DND-41 (cell line): Measurements from ENCODE around the gene CNGA3.
A peak's percentile ranks its signal among the peaks of the same experiment; 100 is the strongest.
"Not testable (repeated sequence)": the region's sequence is repeated elsewhere in the genome, so short reads cannot be mapped to it uniquely, and the experiment has no call there.

Source experiments
- ATAC-seq: fragments of 200-7000 bp; cut with Tn5 transposase; 3 replicates; pipeline ENCODE4 v1.9.1; 2021; ENCODE audit warnings: low read depth; ENCODE audit not compliant: insufficient read depth
- DNase-seq: peaks from one replicate; pipeline ENCODE4 v3.0.0-alpha.2; 2020
- H2AFZ ChIP-seq: 2 replicates; pipeline ENCODE4 v1.6.0; 2012; ENCODE audit warnings: low read depth, low read length
- H3K27ac ChIP-seq: 2 replicates; pipeline ENCODE4 v1.5.1; 2012; ENCODE audit warnings: low read length, inconsistent platforms
- H3K27me3 ChIP-seq: fragments of 200-600 bp; sonication (generic); 2 replicates; pipeline ENCODE4 v1.6.0; 2012; ENCODE audit warnings: low read length, mild to moderate bottlenecking, inconsistent platforms; ENCODE audit not compliant: insufficient read depth, poor library complexity
- H3K36me3 ChIP-seq: 2 replicates; pipeline ENCODE4 v1.5.1; 2012; ENCODE audit warnings: low read length, inconsistent platforms; ENCODE audit not compliant: insufficient read depth
- H3K4me1 ChIP-seq: 2 replicates; pipeline ENCODE4 v1.5.1; 2012; ENCODE audit warnings: mild to moderate bottlenecking, low read length; ENCODE audit not compliant: insufficient read depth
- H3K4me2 ChIP-seq: 2 replicates; pipeline ENCODE4 v1.6.0; 2012; ENCODE audit warnings: mild to moderate bottlenecking, moderate library complexity, low read length, inconsistent platforms; ENCODE audit not compliant: insufficient read depth
- H3K4me3 ChIP-seq, 2 experiments: fragments of 200-600 bp in 1 of 2; shearing (Covaris generic) in 1 of 2; 2 replicates each; pipeline ENCODE4 v1.5.1; 2012 to 2016; ENCODE audit warnings: inconsistent platforms in 2 of 2, low read length in 2 of 2, mild to moderate bottlenecking in 2 of 2, low read depth in 1 of 2, moderate library complexity in 1 of 2
- H3K79me2 ChIP-seq: 2 replicates; pipeline ENCODE4 v1.6.0; 2012; ENCODE audit warnings: low read length, inconsistent platforms; ENCODE audit not compliant: insufficient read depth
- H3K9ac ChIP-seq: 2 replicates; pipeline ENCODE4 v1.6.0; 2012; ENCODE audit warnings: low read depth, mild to moderate bottlenecking, inconsistent platforms, low read length, moderate library complexity
- H3K9me3 ChIP-seq: 2 replicates; pipeline ENCODE4 v1.5.1; 2012; ENCODE audit warnings: low read length, moderate library complexity, mild to moderate bottlenecking, inconsistent platforms; ENCODE audit not compliant: insufficient read depth, severe bottlenecking
- H4K20me1 ChIP-seq: 2 replicates; pipeline ENCODE4 v1.6.0; 2012; ENCODE audit warnings: low read length; ENCODE audit not compliant: insufficient read depth
- EZH2 ChIP-seq: IDR thresholded peaks from 3 replicates; pipeline ENCODE4 v1.6.1; 2012; ENCODE audit warnings: borderline replicate concordance, low read depth, mild to moderate bottlenecking, moderate library complexity, low read length, inconsistent platforms; ENCODE audit not compliant: severe bottlenecking
- TF ChIP-seq, protein P1 (sequence below): IDR thresholded peaks from 2 replicates; pipeline ENCODE4 v1.5.1; 2012; ENCODE audit warnings: borderline replicate concordance, low read length, moderate library complexity, mild to moderate bottlenecking; ENCODE audit not compliant: poor library complexity, severe bottlenecking; ENCODE audit errors: extremely low read depth

CNGA3 gene

DNA sequence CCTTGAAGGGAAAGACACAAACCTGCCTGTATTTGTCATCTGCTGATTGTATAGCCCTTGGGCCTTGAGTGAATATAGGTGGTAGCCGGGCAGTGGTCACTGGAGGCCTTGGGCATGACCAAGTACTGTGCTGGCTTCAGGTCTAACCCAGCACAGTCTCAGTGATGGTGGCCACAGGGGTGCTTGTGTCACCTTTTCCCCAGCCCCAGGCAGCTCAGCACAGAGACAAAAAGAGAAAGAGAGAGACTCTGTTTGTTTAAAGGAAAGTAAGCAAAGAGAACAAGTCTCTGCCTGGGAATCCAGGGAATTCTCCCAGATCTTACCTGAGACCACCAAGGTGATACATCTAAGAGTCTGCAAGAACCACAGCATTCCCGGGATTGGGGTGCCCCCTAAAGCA lies 59.0 kb downstream of the CNGA3 start:
- H3K4me1 ChIP-seq: no peaks in the 10 kb centered on the region
- no peaks in the 10 kb centered on the region for H3K9me3 ChIP-seq
- TF ChIP-seq EZH2: no peak
- TF ChIP-seq, protein P1, sequence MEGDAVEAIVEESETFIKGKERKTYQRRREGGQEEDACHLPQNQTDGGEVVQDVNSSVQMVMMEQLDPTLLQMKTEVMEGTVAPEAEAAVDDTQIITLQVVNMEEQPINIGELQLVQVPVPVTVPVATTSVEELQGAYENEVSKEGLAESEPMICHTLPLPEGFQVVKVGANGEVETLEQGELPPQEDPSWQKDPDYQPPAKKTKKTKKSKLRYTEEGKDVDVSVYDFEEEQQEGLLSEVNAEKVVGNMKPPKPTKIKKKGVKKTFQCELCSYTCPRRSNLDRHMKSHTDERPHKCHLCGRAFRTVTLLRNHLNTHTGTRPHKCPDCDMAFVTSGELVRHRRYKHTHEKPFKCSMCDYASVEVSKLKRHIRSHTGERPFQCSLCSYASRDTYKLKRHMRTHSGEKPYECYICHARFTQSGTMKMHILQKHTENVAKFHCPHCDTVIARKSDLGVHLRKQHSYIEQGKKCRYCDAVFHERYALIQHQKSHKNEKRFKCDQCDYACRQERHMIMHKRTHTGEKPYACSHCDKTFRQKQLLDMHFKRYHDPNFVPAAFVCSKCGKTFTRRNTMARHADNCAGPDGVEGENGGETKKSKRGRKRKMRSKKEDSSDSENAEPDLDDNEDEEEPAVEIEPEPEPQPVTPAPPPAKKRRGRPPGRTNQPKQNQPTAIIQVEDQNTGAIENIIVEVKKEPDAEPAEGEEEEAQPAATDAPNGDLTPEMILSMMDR: no peak

DNA sequence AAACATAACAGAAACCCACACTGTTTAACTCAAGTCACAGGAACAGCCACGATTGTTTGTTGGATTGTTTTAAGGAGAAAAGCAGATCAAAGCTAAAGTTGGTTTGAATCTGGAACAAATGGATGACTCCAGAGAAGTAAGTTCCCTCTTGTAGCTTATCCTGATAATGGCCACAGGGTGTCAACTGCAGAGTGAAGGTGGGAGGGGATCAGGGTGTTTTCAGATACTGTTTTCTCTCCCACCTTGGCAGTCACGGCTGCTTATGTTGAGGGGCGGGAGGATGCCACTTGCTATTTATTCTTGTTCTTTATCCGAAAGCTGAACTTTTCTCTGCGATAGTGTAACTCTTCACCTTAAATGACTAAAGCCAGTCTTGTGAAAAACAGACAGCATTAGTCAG lies 61.9 kb downstream of the CNGA3 start:
- Histone ChIP-seq H3K9me3 (no peaks in the 10 kb centered on the region), H3K4me2 (no peak overlapping the region), H4K20me1 (no peaks in the 10 kb centered on the region), H3K79me2 (no peaks in the 10 kb centered on the region), H3K9ac (no peak overlapping the region), H3K4me1 (no peaks in the 10 kb centered on the region), H3K4me3 (no peak overlapping the region), H2AFZ (no peak overlapping the region), H3K27me3 (peaks cover 2% of the 10 kb centered on the region), H3K36me3 (no peaks in the 10 kb centered on the region), H3K27ac (no peak overlapping the region)
- ATAC-seq: no peak
- DNase-seq: no peak
- TF ChIP-seq, protein P1: no peak
- TF ChIP-seq EZH2: no peak

More for the DNA sequence above, 59.0 kb downstream of the CNGA3 start:
- H3K4me2 ChIP-seq: no peak overlapping the region
- no peak for ATAC-seq
- H3K27ac ChIP-seq: no peak overlapping the region
- H4K20me1 ChIP-seq: no peaks in the 10 kb centered on the region
- DNase-seq: no peak
- peaks cover 15% of the 10 kb centered on the region for H3K27me3 ChIP-seq
- no peaks in the 10 kb centered on the region for H3K36me3 ChIP-seq
- no peaks in the 10 kb centered on the region for H3K79me2 ChIP-seq
- H3K9ac ChIP-seq: no peak overlapping the region
- H2AFZ ChIP-seq: no peak overlapping the region
- H3K4me3 ChIP-seq: no peak overlapping the region

GRCh38 chr2:98412751-98413458 lies 66.6 kb downstream of the CNGA3 start:
- DNase-seq: peak; percentile 64
- no peak overlapping the region for H3K4me2 ChIP-seq
- H2AFZ ChIP-seq: 0 out of 2 replicates have a peak overlapping the region, but pooled peaks have one; percentile 60

GRCh38 chr2:98414246-98414645 lies 68.0 kb downstream of the CNGA3 start:
- H3K4me2 ChIP-seq, ATAC-seq, H3K79me2 ChIP-seq, DNase-seq, H3K4me3 ChIP-seq, H3K4me1 ChIP-seq, H2AFZ ChIP-seq, H3K27ac ChIP-seq, H4K20me1 ChIP-seq, H3K36me3 ChIP-seq, H3K9ac ChIP-seq, H3K9me3 ChIP-seq, H3K27me3 ChIP-seq: not testable (repeated sequence)

More at GRCh38 chr2:98412751-98413458, 66.6 kb downstream of the CNGA3 start:
- TF ChIP-seq, protein P1: peak; percentile 87
- no peak for TF ChIP-seq EZH2
- no peaks in the 10 kb centered on the region for H3K27me3 ChIP-seq
- no peak overlapping the region for H3K4me3 ChIP-seq
- H3K9ac ChIP-seq: no peak overlapping the region
- H3K4me1 ChIP-seq: no peaks in the 10 kb centered on the region
- no peaks in the 10 kb centered on the region for H3K36me3 ChIP-seq
- ATAC-seq: peak; percentile 97
- no peak overlapping the region for H3K27ac ChIP-seq
- no peaks in the 10 kb centered on the region for H3K9me3 ChIP-seq
- H4K20me1 ChIP-seq: no peaks in the 10 kb centered on the region
- no peaks in the 10 kb centered on the region for H3K79me2 ChIP-seq

DNA sequence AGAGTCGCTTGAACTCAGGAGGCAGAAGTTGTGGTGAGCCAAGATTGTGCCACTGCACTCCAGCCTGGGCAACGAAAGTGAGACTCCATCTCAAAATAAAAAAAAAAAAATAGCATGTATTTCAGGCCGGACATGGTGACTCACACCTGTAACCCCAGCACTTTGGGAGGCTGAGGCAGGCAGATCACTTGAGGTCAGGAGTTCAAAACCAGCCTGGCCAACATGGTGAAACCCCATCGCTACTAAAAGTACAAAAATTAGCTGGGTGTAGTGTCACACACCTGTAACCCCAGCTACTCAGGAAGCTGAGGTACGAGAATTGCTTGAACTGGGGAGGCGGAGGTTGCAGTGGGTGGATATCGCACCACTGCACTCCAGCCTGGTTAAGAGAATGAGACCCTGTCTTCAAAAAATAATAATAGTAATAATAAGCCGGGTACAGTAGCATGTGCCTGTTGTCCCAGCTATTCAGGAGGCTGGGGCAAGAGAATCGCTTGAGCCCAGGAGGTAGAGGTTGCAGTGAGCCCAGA lies 69.5 kb downstream of the CNGA3 start:
- H3K4me1 ChIP-seq, ATAC-seq, H3K36me3 ChIP-seq, H4K20me1 ChIP-seq, H3K4me2 ChIP-seq, H3K27me3 ChIP-seq, H2AFZ ChIP-seq, H3K9me3 ChIP-seq, H3K27ac ChIP-seq, H3K79me2 ChIP-seq, H3K9ac ChIP-seq, H3K4me3 ChIP-seq, DNase-seq: not testable (repeated sequence)
